ENCODE results near the gene PCTP.

Gene PCTP

GRCh38 chr17:55734128-55734781 is 16.6 kb upstream of the PCTP start:
- Mint-ChIP-seq H3K27me3 (peaks cover 18% of the 10 kb centered on the region), H3K9me3 (no peaks in the 10 kb centered on the region), H3K4me3 (no peak overlapping the region), H3K4me1 (peaks cover 5% of the 10 kb centered on the region), H3K27ac (no peak overlapping the region), H3K36me3 (no peaks in the 10 kb centered on the region)
- ATAC-seq (ENCODE audit: low read depth) (no peak), DNase-seq (ENCODE audit: low spot score in 2 of 2) (no peak)

- H3K4me3 Mint-ChIP-seq = no peak overlapping the region
- peaks cover 5% of the 10 kb centered on the region for H3K4me1 Mint-ChIP-seq
- no peaks in the 10 kb centered on the region for H3K9me3 Mint-ChIP-seq
- DNase-seq (ENCODE audit: low spot score in 2 of 2) (peak in 1 of 2 donors; percentile 14), ATAC-seq (ENCODE audit: low read depth) (peak; percentile 29)
- no peaks in the 10 kb centered on the region for H3K36me3 Mint-ChIP-seq
- peaks cover 19% of the 10 kb centered on the region for H3K27me3 Mint-ChIP-seq
- no peak overlapping the region for H3K27ac Mint-ChIP-seq
These were observed 15.0 kb upstream of the PCTP start for GRCh38 chr17:55735731-55736405.

GRCh38 chr17:55737976-55738501 is 12.8 kb upstream of the PCTP start:
- no peaks in the 10 kb centered on the region for H3K9me3 Mint-ChIP-seq
- H3K4me1 Mint-ChIP-seq = peaks cover 7% of the 10 kb centered on the region
- DNase-seq (ENCODE audit: low spot score in 2 of 2) (no peak), ATAC-seq (ENCODE audit: low read depth) (no peak)
- no peak overlapping the region for H3K4me3 Mint-ChIP-seq
- peaks cover 11% of the 10 kb centered on the region for H3K27me3 Mint-ChIP-seq
- no peak overlapping the region for H3K27ac Mint-ChIP-seq
- no peaks in the 10 kb centered on the region for H3K36me3 Mint-ChIP-seq

GRCh38 chr17:55740511-55741355 is 10.1 kb upstream of the PCTP start:
- H3K4me3 Mint-ChIP-seq = no peak overlapping the region
- H3K36me3 Mint-ChIP-seq = no peaks in the 10 kb centered on the region
- peaks cover 5% of the 10 kb centered on the region for H3K27me3 Mint-ChIP-seq
- peaks cover 9% of the 10 kb centered on the region for H3K4me1 Mint-ChIP-seq
- H3K9me3 Mint-ChIP-seq = no peaks in the 10 kb centered on the region
- no peak for ATAC-seq (ENCODE audit: low read depth)
- DNase-seq (ENCODE audit: low spot score in 2 of 2) = no peak
- no peak overlapping the region for H3K27ac Mint-ChIP-seq

GRCh38 chr17:55741356-55741700 is 9.5 kb upstream of the PCTP start:
- ATAC-seq (ENCODE audit: low read depth) (no peak), DNase-seq (ENCODE audit: low spot score in 2 of 2) (no peak)
- Mint-ChIP-seq H3K27me3 (peaks cover 5% of the 10 kb centered on the region), H3K4me3 (no peak overlapping the region), H3K27ac (no peak overlapping the region), H3K36me3 (no peaks in the 10 kb centered on the region), H3K9me3 (no peaks in the 10 kb centered on the region), H3K4me1 (peaks cover 9% of the 10 kb centered on the region)

- Mint-ChIP-seq H3K27me3 (peaks cover 5% of the 10 kb centered on the region), H3K9me3 (no peaks in the 10 kb centered on the region), H3K4me3 (peak overlapping the region; percentile 67), H3K27ac (no peak overlapping the region), H3K36me3 (no peaks in the 10 kb centered on the region), H3K4me1 (peaks cover 9% of the 10 kb centered on the region)
- ATAC-seq (ENCODE audit: low read depth) = peak; percentile 84
- no peak for DNase-seq (ENCODE audit: low spot score in 2 of 2)
These were observed 8.4 kb upstream of the PCTP start for GRCh38 chr17:55742272-55743102.

- H3K36me3 Mint-ChIP-seq = no peaks in the 10 kb centered on the region
- H3K4me3 Mint-ChIP-seq = peak overlapping the region; percentile 67
- H3K9me3 Mint-ChIP-seq = no peaks in the 10 kb centered on the region
- ATAC-seq (ENCODE audit: low read depth) (no peak), DNase-seq (ENCODE audit: low spot score in 2 of 2) (no peak)
- peaks cover 6% of the 10 kb centered on the region for H3K27me3 Mint-ChIP-seq
- H3K4me1 Mint-ChIP-seq = peaks cover 7% of the 10 kb centered on the region
- no peak overlapping the region for H3K27ac Mint-ChIP-seq
These were observed 7.7 kb upstream of the PCTP start for GRCh38 chr17:55743103-55743679.

GRCh38 chr17:55745258-55745657 is 5.6 kb upstream of the PCTP start:
- Mint-ChIP-seq H3K27me3 (peaks cover 4% of the 10 kb centered on the region), H3K4me1 (peaks cover 5% of the 10 kb centered on the region), H3K27ac (no peak overlapping the region), H3K9me3 (no peaks in the 10 kb centered on the region), H3K36me3 (no peaks in the 10 kb centered on the region), H3K4me3 (no peak overlapping the region)
- ATAC-seq (ENCODE audit: low read depth) = no peak
- DNase-seq (ENCODE audit: low spot score in 2 of 2) = no peak

GRCh38 chr17:55746466-55746865 is 4.4 kb upstream of the PCTP start:
- Mint-ChIP-seq H3K9me3 (no peaks in the 10 kb centered on the region), H3K4me3 (no peak overlapping the region), H3K27ac (no peak overlapping the region), H3K36me3 (no peaks in the 10 kb centered on the region), H3K27me3 (peaks cover 3% of the 10 kb centered on the region), H3K4me1 (peaks cover 12% of the 10 kb centered on the region)
- DNase-seq (ENCODE audit: low spot score in 2 of 2) (no peak), ATAC-seq (ENCODE audit: low read depth) (no peak)

GRCh38 chr17:55747209-55747608 is 3.6 kb upstream of the PCTP start:
- Mint-ChIP-seq H3K36me3 (no peaks in the 10 kb centered on the region), H3K27ac (no peak overlapping the region), H3K4me1 (peaks cover 16% of the 10 kb centered on the region), H3K4me3 (no peak overlapping the region), H3K9me3 (no peaks in the 10 kb centered on the region), H3K27me3 (peaks cover 3% of the 10 kb centered on the region)
- ATAC-seq (ENCODE audit: low read depth) (no peak), DNase-seq (ENCODE audit: low spot score in 2 of 2) (no peak)

- no peaks in the 10 kb centered on the region for H3K36me3 Mint-ChIP-seq
- H3K27me3 Mint-ChIP-seq = peaks cover 3% of the 10 kb centered on the region
- H3K9me3 Mint-ChIP-seq = no peaks in the 10 kb centered on the region
- ATAC-seq (ENCODE audit: low read depth) (no peak), DNase-seq (ENCODE audit: low spot score in 2 of 2) (no peak)
- peaks cover 11% of the 10 kb centered on the region for H3K4me1 Mint-ChIP-seq
- no peak overlapping the region for H3K4me3 Mint-ChIP-seq
- H3K27ac Mint-ChIP-seq = no peak overlapping the region
These were observed 2.0 kb upstream of the PCTP start for GRCh38 chr17:55748841-55749240.

- Mint-ChIP-seq H3K27ac (no peak overlapping the region), H3K4me1 (peaks cover 11% of the 10 kb centered on the region), H3K4me3 (peak overlapping the region; percentile 84), H3K27me3 (peaks cover 3% of the 10 kb centered on the region), H3K36me3 (no peaks in the 10 kb centered on the region), H3K9me3 (no peaks in the 10 kb centered on the region)
- ATAC-seq (ENCODE audit: low read depth) (no peak), DNase-seq (ENCODE audit: low spot score in 2 of 2) (no peak)
These were observed 866 bp upstream of the PCTP start for GRCh38 chr17:55749985-55750384.

- peaks cover 18% of the 10 kb centered on the region for H3K4me1 Mint-ChIP-seq
- H3K27me3 Mint-ChIP-seq = peaks cover 2% of the 10 kb centered on the region
- H3K9me3 Mint-ChIP-seq = no peaks in the 10 kb centered on the region
- DNase-seq (ENCODE audit: low spot score in 2 of 2) = no peak
- H3K27ac Mint-ChIP-seq = peak overlapping the region; percentile 56
- no peaks in the 10 kb centered on the region for H3K36me3 Mint-ChIP-seq
- peak overlapping the region; percentile 84 for H3K4me3 Mint-ChIP-seq
- no peak for ATAC-seq (ENCODE audit: low read depth)
These were observed 934 bp downstream of the PCTP start for GRCh38 chr17:55751720-55752250.

Measured in memory B cell (primary cell).